ENCODE data around the gene RYR3.

The RYR3 gene

GRCh38 chr15:33660151-33660550 lies 349.4 kb downstream of the RYR3 start:
- no peak for DNase-seq

- no peak for DNase-seq
These were observed 351.2 kb downstream of the RYR3 start for GRCh38 chr15:33662014-33662413.

GRCh38 chr15:33664947-33665346 lies 354.2 kb downstream of the RYR3 start:
- no peak for DNase-seq

- DNase-seq, result no peak
These were observed 359.8 kb downstream of the RYR3 start for GRCh38 chr15:33670567-33670966.

GRCh38 chr15:33671456-33671855 lies 360.7 kb downstream of the RYR3 start:
- DNase-seq, result no peak

- peak; percentile 1 to 16 for DNase-seq
These were observed 364.5 kb downstream of the RYR3 start for GRCh38 chr15:33675246-33675645.

- DNase-seq, result no peak
These were observed 366.6 kb downstream of the RYR3 start for GRCh38 chr15:33677238-33677830.

GRCh38 chr15:33678176-33678575 lies 367.4 kb downstream of the RYR3 start:
- DNase-seq, result no peak

- no peak for DNase-seq
These were observed 367.8 kb downstream of the RYR3 start for GRCh38 chr15:33678602-33679001.

- DNase-seq, result no peak
These were observed 368.3 kb downstream of the RYR3 start for GRCh38 chr15:33679061-33679460.

GRCh38 chr15:33680336-33680735 lies 369.6 kb downstream of the RYR3 start:
- DNase-seq, result no peak

- no peak for DNase-seq
These were observed 382.5 kb downstream of the RYR3 start for GRCh38 chr15:33693166-33693800.

- no peak for DNase-seq
These were observed 387.4 kb downstream of the RYR3 start for GRCh38 chr15:33698126-33698525.

GRCh38 chr15:33699145-33699544 lies 388.4 kb downstream of the RYR3 start:
- no peak for DNase-seq

GRCh38 chr15:33699691-33700447 lies 389.1 kb downstream of the RYR3 start:
- DNase-seq, result no peak

GRCh38 chr15:33700695-33701303 lies 390.0 kb downstream of the RYR3 start:
- peak; percentile 24 to 43 for DNase-seq

- no peak for DNase-seq
These were observed 390.5 kb downstream of the RYR3 start for GRCh38 chr15:33701304-33701696.

- DNase-seq, result no peak
These were observed 395.4 kb downstream of the RYR3 start for GRCh38 chr15:33706173-33706572.

GRCh38 chr15:33710748-33711147 lies 400.0 kb downstream of the RYR3 start:
- no peak for DNase-seq

GRCh38 chr15:33716025-33716424 lies 405.3 kb downstream of the RYR3 start:
- no peak for DNase-seq

GRCh38 chr15:33720952-33721351 lies 410.2 kb downstream of the RYR3 start:
- no peak for DNase-seq

GRCh38 chr15:33722005-33722672 lies 411.4 kb downstream of the RYR3 start:
- no peak for DNase-seq

- DNase-seq, result no peak
These were observed 411.9 kb downstream of the RYR3 start for GRCh38 chr15:33722673-33723015.

All from Kasumi-1 (cell line).